Hepatocyte (in vitro differentiated cells): Measurements from ENCODE around the gene SCG5.

Experiments used
- CTCF ChIP-seq: fragments of 200-600 bp; sonication (generic); IDR thresholded peaks from 2 replicates; pipeline ENCODE4 v1.5.1; 2016; ENCODE audit warnings: antibody characterized with exemption, mild to moderate bottlenecking; ENCODE audit not compliant: poor library complexity
- EZH2 ChIP-seq: fragments of 200-600 bp; sonication (generic); IDR thresholded peaks from 2 replicates; pipeline ENCODE4 v1.6.1; 2016; ENCODE audit warnings: antibody characterized with exemption, mild to moderate bottlenecking, borderline replicate concordance
- EZH2phosphoT487 ChIP-seq: fragments of 200-600 bp; sonication (generic); IDR thresholded peaks from one replicate; pipeline ENCODE4 v1.6.1; 2018; ENCODE audit warnings: antibody characterized with exemption, mild to moderate bottlenecking, low read depth, moderate library complexity; ENCODE audit not compliant: unreplicated experiment, severe bottlenecking

GRCh38 chr15:32685576-32685975 is 44.1 kb downstream of the SCG5 start:
- TF ChIP-seq CTCF = no peak
- TF ChIP-seq EZH2 = no peak
- no peak for TF ChIP-seq EZH2phosphoT487
